BLaER1 treated with 17β-estradiol and CSF1 and Interleukin-3, amounts not matched to agents 10 nM and 100 nM (cell line): ENCODE results near the gene POLR1E.
A peak's percentile ranks its signal among the peaks of the same experiment; 100 is the strongest.

Experiments used
- H3K27ac ChIP-seq, 11 experiments: shearing (Covaris generic); formaldehyde crosslinking; 2 replicates each; pipeline ENCODE4 v1.8.1; 2022
- H3K27me3 ChIP-seq, 11 experiments: shearing (Covaris generic); formaldehyde crosslinking; 2 replicates each; pipeline ENCODE4 v1.8.1; 2022
- H3K36me3 ChIP-seq, 11 experiments: shearing (Covaris generic); formaldehyde crosslinking; 2 replicates each; pipeline ENCODE4 v1.8.1; 2022
- H3K4me1 ChIP-seq, 10 experiments: shearing (Covaris generic); formaldehyde crosslinking; 2 replicates each; pipeline ENCODE4 v1.8.1; 2022
- H3K4me2 ChIP-seq, 11 experiments: shearing (Covaris generic); formaldehyde crosslinking; 2 replicates each; pipeline ENCODE4 v1.8.1; 2022
- H3K4me3 ChIP-seq, 10 experiments: shearing (Covaris generic); formaldehyde crosslinking; 2 replicates each; pipeline ENCODE4 v1.8.1; 2022
- H3K9ac ChIP-seq, 11 experiments: shearing (Covaris generic); formaldehyde crosslinking; 2 replicates each; pipeline ENCODE4 v1.8.1; 2022
- H3K9me3 ChIP-seq, 11 experiments: shearing (Covaris generic); formaldehyde crosslinking; replicated peaks in 1 of 11; 2 replicates each; pipeline ENCODE4 v1.8.1; 2022
- H4K20me1 ChIP-seq, 11 experiments: shearing (Covaris generic); formaldehyde crosslinking; 2 replicates each; pipeline ENCODE4 v1.8.1; 2022
- Cebpa-rat ChIP-seq, 11 experiments: shearing (Covaris generic); IDR thresholded peaks; 2 replicates each; pipeline ENCODE4 v1.8.1; 2022

The POLR1E gene

DNA sequence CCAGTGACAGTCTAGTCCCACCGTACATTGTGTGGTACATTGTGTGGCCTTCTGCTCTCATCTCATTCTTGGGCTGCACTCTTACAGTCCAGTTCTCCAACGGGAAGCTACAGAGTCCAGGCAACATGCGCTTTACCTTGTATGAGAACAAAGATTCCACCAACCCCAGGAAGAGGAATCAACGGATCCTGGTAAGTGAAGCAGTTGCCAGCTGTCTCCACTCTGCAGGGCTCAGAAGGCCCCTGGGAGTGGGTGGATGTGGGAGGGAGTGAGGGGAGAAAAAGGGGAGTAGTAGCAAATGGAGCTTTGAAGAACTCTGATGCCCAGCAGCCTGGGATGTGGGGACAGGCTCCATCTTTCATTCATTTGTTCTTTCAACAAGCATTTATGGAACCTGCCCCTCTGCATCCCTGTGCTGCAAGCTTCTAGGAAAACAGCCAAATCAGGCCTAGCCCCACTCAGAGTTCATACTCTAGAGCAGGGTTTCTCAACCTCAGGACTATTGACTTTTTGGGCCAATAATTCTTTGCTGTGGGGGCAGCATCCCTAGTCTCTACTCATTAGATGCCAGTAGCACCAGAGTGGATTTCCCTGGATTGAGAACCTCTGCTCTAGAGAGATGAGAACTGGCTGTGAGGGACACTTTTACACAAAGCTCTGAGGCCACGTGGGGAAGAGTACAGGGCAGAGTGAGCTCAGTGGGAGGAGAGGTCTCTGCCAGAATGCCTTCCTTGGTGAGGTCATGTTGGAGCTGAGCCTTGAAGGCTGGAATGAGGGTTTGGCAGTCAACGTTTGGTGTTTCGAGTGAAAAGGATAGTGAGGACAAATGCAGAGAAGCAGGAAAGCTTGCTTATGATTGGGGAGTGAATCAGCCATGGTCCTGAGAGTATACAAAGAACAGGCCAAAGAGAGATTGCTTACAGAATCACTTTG, 1.1 kb downstream of the POLR1E start:
- peak overlapping the region in 10 of 11 experiments; percentile 59 to 88 (median 79); a peak in 21 of 22 replicates for H3K27ac ChIP-seq
- no peaks in the 10 kb centered on the region for H3K27me3 ChIP-seq
- H3K9me3 ChIP-seq: no peaks in the 10 kb centered on the region
- H3K9ac ChIP-seq: peak overlapping the region; percentile 80 to 93 (median 84)
- no peak for TF ChIP-seq Cebpa-rat (IDR thresholded peaks at IDR 0.05)
- peak overlapping the region; percentile 90 to 98 (median 96) for H3K4me2 ChIP-seq
- peaks cover 0 to 32% (median 2%) of the 10 kb centered on the region in 11 experiments; a peak in 10 of 22 replicates for H4K20me1 ChIP-seq
- peaks cover 25 to 37% (median 33%) of the 10 kb centered on the region in 10 experiments for H3K4me1 ChIP-seq
- H3K4me3 ChIP-seq: peak overlapping the region; percentile 69 to 92 (median 86)
- peaks cover 29 to 47% (median 42%) of the 10 kb centered on the region in 11 experiments for H3K36me3 ChIP-seq

GRCh38 chr9:37491939-37492338, 6.2 kb downstream of the POLR1E start:
- Histone ChIP-seq H3K36me3 (peaks cover 77 to 98% (median 93%) of the 10 kb centered on the region in 11 experiments), H3K9ac (no peak overlapping the region), H3K4me1 (peaks cover 14 to 22% (median 20%) of the 10 kb centered on the region in 10 experiments), H3K4me2 (no peak overlapping the region), H4K20me1 (peaks cover 0 to 58% (median 17%) of the 10 kb centered on the region in 11 experiments; a peak in 12 of 22 replicates), H3K4me3 (no peak overlapping the region), H3K27ac (no peak overlapping the region), H3K27me3 (no peaks in the 10 kb centered on the region), H3K9me3 (no peaks in the 10 kb centered on the region)
- TF ChIP-seq Cebpa-rat (IDR thresholded peaks at IDR 0.05): no peak

DNA sequence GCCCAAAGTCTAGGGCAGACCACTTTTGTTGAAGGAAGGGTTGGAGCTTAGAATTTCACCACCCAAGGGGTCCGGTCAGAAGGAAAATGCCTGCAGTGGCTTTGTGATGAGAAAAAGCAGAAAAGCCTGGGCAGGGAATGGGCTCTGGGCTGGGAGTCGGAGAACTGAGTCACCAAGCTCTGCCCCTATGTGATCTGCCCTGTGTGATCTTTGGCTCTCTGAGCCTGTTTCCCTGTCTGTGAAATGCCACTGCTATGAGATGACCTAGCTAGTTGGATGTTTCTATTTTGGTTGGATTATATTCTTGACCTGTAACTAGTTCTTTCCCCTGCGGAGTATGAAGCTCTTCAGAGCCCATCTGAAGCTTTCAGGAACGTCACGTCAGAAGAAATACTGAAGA, 9.8 kb downstream of the POLR1E start:
- H3K36me3 ChIP-seq: peaks cover 93 to 100% (median 99%) of the 10 kb centered on the region in 11 experiments

GRCh38 chr9:37496020-37496419, 10.3 kb downstream of the POLR1E start:
- Histone ChIP-seq H3K4me1 (no peaks in the 10 kb centered on the region), H4K20me1 (peaks cover 0 to 60% (median 15%) of the 10 kb centered on the region in 11 experiments; a peak in 15 of 22 replicates), H3K27me3 (no peaks in the 10 kb centered on the region), H3K27ac (no peak overlapping the region), H3K9ac (0 out of 22 replicates have a peak overlapping the region, but pooled peaks of 1 of the 11 experiments have one; percentile 18), H3K9me3 (no peaks in the 10 kb centered on the region), H3K36me3 (peaks cover 93 to 100% (median 99%) of the 10 kb centered on the region in 11 experiments), H3K4me3 (no peak overlapping the region), H3K4me2 (no peak overlapping the region)
- TF ChIP-seq Cebpa-rat (IDR thresholded peaks at IDR 0.05): no peak

More for the DNA sequence above, 9.8 kb downstream of the POLR1E start:
- no peaks in the 10 kb centered on the region for H3K9me3 ChIP-seq
- H3K27me3 ChIP-seq: no peaks in the 10 kb centered on the region
- H3K9ac ChIP-seq: 0 out of 22 replicates have a peak overlapping the region, but pooled peaks of 1 of the 11 experiments have one; percentile 18
- no peak for TF ChIP-seq Cebpa-rat (IDR thresholded peaks at IDR 0.05)
- peaks cover 0 to 59% (median 11%) of the 10 kb centered on the region in 11 experiments; a peak in 14 of 22 replicates for H4K20me1 ChIP-seq
- H3K4me3 ChIP-seq: no peak overlapping the region
- no peak overlapping the region for H3K4me2 ChIP-seq
- no peaks in the 10 kb centered on the region for H3K4me1 ChIP-seq
- no peak overlapping the region for H3K27ac ChIP-seq

DNA sequence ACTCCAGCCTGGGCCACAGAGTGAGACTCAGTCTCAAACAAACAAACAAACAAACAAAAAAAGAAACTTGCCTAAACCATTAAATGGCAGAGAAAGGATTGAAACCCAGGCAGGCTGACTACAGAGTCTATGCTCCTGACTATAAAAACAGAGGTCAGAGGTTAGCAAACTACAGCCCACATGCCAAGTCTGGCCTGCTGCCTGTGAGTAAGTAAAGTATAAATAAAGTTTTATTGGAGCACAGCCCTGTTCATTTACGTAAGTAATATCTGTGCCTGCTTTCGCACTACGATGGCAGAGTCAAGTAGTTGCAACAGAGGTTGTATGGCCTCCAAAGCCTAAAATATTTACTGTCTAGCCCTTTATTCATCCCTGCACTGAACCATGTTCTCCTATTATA, 11.6 kb downstream of the POLR1E start:
- Histone ChIP-seq H3K4me2 (no peak overlapping the region), H3K27me3 (no peaks in the 10 kb centered on the region), H3K36me3 (peaks cover 93 to 100% (median 99%) of the 10 kb centered on the region in 11 experiments), H3K9me3 (no peaks in the 10 kb centered on the region), H3K9ac (no peak overlapping the region), H4K20me1 (peaks cover 0 to 61% (median 20%) of the 10 kb centered on the region in 11 experiments; a peak in 14 of 22 replicates), H3K4me3 (no peak overlapping the region), H3K4me1 (no peaks in the 10 kb centered on the region), H3K27ac (no peak overlapping the region)
- no peak for TF ChIP-seq Cebpa-rat (IDR thresholded peaks at IDR 0.05)

- Histone ChIP-seq H3K4me1 (peaks cover 0 to 6% (median 0%) of the 10 kb centered on the region in 10 experiments; a peak in 5 of 20 replicates), H4K20me1 (peaks cover 0 to 63% (median 20%) of the 10 kb centered on the region in 11 experiments; a peak in 14 of 22 replicates), H3K36me3 (peaks cover 93 to 100% (median 99%) of the 10 kb centered on the region in 11 experiments), H3K9ac (no peak overlapping the region), H3K27ac (no peak overlapping the region), H3K9me3 (no peaks in the 10 kb centered on the region), H3K4me2 (no peak overlapping the region), H3K4me3 (no peak overlapping the region), H3K27me3 (no peaks in the 10 kb centered on the region)
- no peak for TF ChIP-seq Cebpa-rat (IDR thresholded peaks at IDR 0.05)
Measured at GRCh38 chr9:37498457-37498856, 12.7 kb downstream of the POLR1E start.

DNA sequence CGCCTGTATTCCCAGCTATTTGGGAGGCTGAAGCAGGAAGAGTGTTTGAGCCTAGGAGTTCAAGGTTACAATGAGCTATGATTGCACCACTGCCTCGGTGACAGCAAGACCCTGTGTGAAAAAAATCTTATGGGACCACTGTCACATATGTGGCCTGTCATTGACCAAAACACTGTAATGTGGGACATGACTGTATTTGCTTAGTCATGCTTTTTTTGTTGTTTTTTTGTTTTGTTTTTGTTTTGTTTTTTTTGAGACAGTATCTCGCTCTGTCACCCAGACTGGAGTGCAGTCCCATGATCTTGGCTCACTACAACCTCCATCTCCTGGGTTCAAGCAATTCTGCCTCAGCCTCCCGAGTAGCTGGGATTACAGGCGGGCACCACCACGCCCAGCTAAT, 13.5 kb downstream of the POLR1E start:
- H3K4me3 ChIP-seq: no peak overlapping the region
- H3K27me3 ChIP-seq: no peaks in the 10 kb centered on the region
- peaks cover 0 to 15% (median 4%) of the 10 kb centered on the region in 10 experiments; a peak in 7 of 20 replicates for H3K4me1 ChIP-seq
- no peak overlapping the region for H3K9ac ChIP-seq
- peaks cover 0 to 58% (median 20%) of the 10 kb centered on the region in 11 experiments; a peak in 14 of 22 replicates for H4K20me1 ChIP-seq
- H3K4me2 ChIP-seq: no peak overlapping the region
- no peak for TF ChIP-seq Cebpa-rat (IDR thresholded peaks at IDR 0.05)
- peaks cover 92 to 100% (median 99%) of the 10 kb centered on the region in 11 experiments for H3K36me3 ChIP-seq
- H3K9me3 ChIP-seq: no peaks in the 10 kb centered on the region
- no peak overlapping the region; a peak in 1 of 22 replicates for H3K27ac ChIP-seq

DNA sequence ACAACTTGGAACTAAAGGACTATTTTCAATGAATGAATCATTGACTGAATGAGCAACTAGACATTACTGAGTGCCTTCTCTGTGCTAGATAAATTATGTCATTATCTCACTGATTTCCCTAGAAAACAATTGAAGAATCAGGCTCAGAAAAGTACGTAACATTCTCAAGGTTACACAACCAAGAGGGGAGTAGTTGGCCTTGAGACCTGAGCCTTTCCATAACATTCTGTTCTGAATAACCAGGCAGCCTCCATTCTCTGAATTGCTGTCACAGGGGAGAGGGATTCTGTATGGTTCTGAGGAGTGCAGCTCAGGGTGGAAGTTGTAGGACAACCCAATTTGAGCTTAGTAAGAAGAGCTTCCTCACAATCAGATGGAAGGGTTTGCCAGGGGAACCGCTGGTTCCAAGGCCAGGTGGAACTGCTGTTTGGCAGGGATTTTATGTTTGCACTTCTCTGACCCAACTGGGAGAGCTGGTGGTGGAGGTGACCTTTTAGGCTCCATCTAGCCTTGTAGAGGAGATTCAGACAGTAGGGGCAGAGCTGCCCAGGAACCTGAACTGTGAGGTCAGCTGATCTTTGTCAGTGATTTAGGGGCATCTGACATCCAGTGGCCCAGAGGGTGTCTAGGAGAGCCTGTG, 16.3 kb downstream of the POLR1E start:
- H3K4me1 ChIP-seq: peaks cover 0 to 20% (median 5%) of the 10 kb centered on the region in 10 experiments; a peak in 10 of 20 replicates
- peaks cover 75 to 100% (median 99%) of the 10 kb centered on the region in 11 experiments for H3K36me3 ChIP-seq
- peaks cover 0 to 59% (median 22%) of the 10 kb centered on the region in 11 experiments; a peak in 14 of 22 replicates for H4K20me1 ChIP-seq

More for the DNA sequence above, 16.3 kb downstream of the POLR1E start:
- Histone ChIP-seq H3K4me2 (no peak overlapping the region), H3K27ac (no peak overlapping the region), H3K4me3 (no peak overlapping the region), H3K9me3 (no peaks in the 10 kb centered on the region), H3K9ac (no peak overlapping the region), H3K27me3 (no peaks in the 10 kb centered on the region)
- TF ChIP-seq Cebpa-rat (IDR thresholded peaks at IDR 0.05): no peak
